ENCODE measurements around the gene TENT4A. TPM values are rescaled to one million over a fixed set of nuclear protein-coding genes. Genes with fewer than 3 reads are reported as not detected.
"Not testable (repeated sequence)": the region's sequence is repeated elsewhere in the genome, so short reads cannot be mapped to it uniquely, and the experiment has no call there.

TENT4A gene
- total and polyA plus RNA-seq, 8 donors, result 7.0 to 13.6 (median 8.6) TPM

- intact Hi-C loops (cut with DNase I), result no loop called here
- Histone ChIP-seq H3K36me3 (no peaks in the 10 kb centered on the region), H3K27me3 (no peaks in the 10 kb centered on the region), H3K4me3 (no peak overlapping the region), H3K4me1 (no peaks in the 10 kb centered on the region), H3K27ac (no peak overlapping the region), H3K9me3 (no peaks in the 10 kb centered on the region)
- 74 to 89% methylated on average over 26 to 28 of the region's 46 CpGs for WGBS, 2 donors
- DNase-seq, result no peak
- ATAC-seq, result no peak
- no peak for FAIRE-seq
- no peak for TF ChIP-seq CTCF (IDR thresholded peaks at IDR 0.05)
Measured at GRCh38 chr5:6773342-6774035, 60.3 kb downstream of the TENT4A start.

GRCh38 chr5:6774207-6774606, 61.0 kb downstream of the TENT4A start:
- H3K36me3 ChIP-seq; DNase-seq; H3K27me3 ChIP-seq; ATAC-seq; intact Hi-C loops (cut with DNase I); H3K4me1 ChIP-seq; FAIRE-seq; H3K27ac ChIP-seq; H3K9me3 ChIP-seq; H3K4me3 ChIP-seq: not testable (repeated sequence)
- WGBS, 2 donors, result 47 to 86% methylated on average over 5 to 11 of the region's 27 CpGs

- Histone ChIP-seq H3K4me1 (no peaks in the 10 kb centered on the region), H3K36me3 (no peaks in the 10 kb centered on the region), H3K9me3 (no peaks in the 10 kb centered on the region), H3K27ac (no peak overlapping the region), H3K27me3 (no peaks in the 10 kb centered on the region), H3K4me3 (no peak overlapping the region)
- TF ChIP-seq CTCF (IDR thresholded peaks at IDR 0.05), result no peak
- WGBS, 2 donors, result 65 to 77% methylated on average over 15 of the region's 15 CpGs
- no peak for FAIRE-seq
- ATAC-seq, result no peak
- intact Hi-C loops (cut with DNase I), result no loop called here
- no peak for DNase-seq
Measured at GRCh38 chr5:6774721-6775204, 61.5 kb downstream of the TENT4A start.

- FAIRE-seq, result no peak
- intact Hi-C loops (cut with DNase I), result no loop called here
- WGBS, 2 donors, result 73 to 76% methylated on average over 17 of the region's 17 CpGs
Measured at GRCh38 chr5:6775571-6775970, 62.3 kb downstream of the TENT4A start.

GRCh38 chr5:6780802-6781391, 67.7 kb downstream of the TENT4A start:
- Histone ChIP-seq H3K27me3 (no peaks in the 10 kb centered on the region), H3K36me3 (no peaks in the 10 kb centered on the region), H3K27ac (no peak overlapping the region), H3K9me3 (no peaks in the 10 kb centered on the region), H3K4me1 (no peaks in the 10 kb centered on the region), H3K4me3 (no peak overlapping the region)
- no peak for FAIRE-seq
- 84 to 90% methylated on average over 7 of the region's 7 CpGs for WGBS, 2 donors
- intact Hi-C loops (cut with DNase I), result no loop called here
- TF ChIP-seq CTCF (IDR thresholded peaks at IDR 0.05), result peak in 1 of 4 donors; percentile 20
- ATAC-seq, result no peak
- no peak for DNase-seq

More at GRCh38 chr5:6775571-6775970, 62.3 kb downstream of the TENT4A start:
- no peaks in the 10 kb centered on the region for H3K27me3 ChIP-seq
- no peaks in the 10 kb centered on the region for H3K36me3 ChIP-seq
- no peak overlapping the region for H3K4me3 ChIP-seq
- DNase-seq, result no peak
- H3K9me3 ChIP-seq, result no peaks in the 10 kb centered on the region
- no peaks in the 10 kb centered on the region for H3K4me1 ChIP-seq
- no peak for ATAC-seq
- no peak overlapping the region for H3K27ac ChIP-seq
- no peak for TF ChIP-seq CTCF (IDR thresholded peaks at IDR 0.05)

Measured in pancreas (tissue), 10 donors.